Neural cell (in vitro differentiated cells): Measurements from ENCODE around the gene LHB. TPM values are rescaled to one million over a fixed set of nuclear protein-coding genes. Genes with fewer than 3 reads are reported as not detected.

Experiments used
- H2AFZ ChIP-seq: fragments of 200-600, 300-800 bp; sonication (generic), shearing (Covaris generic); 2 replicates; pipeline ENCODE4 v1.6.0; 2014; ENCODE audit warnings: low read depth, mild to moderate bottlenecking, antibody characterized with exemption, low read length, moderate library complexity
- H3F3A ChIP-seq: fragments of 200-600 bp; shearing (Covaris generic); 2 replicates; pipeline ENCODE4 v1.6.1; 2016; ENCODE audit warnings: mild to moderate bottlenecking, moderate library complexity, mixed read lengths, antibody characterized with exemption, low read length; ENCODE audit not compliant: insufficient read depth, poor library complexity, severe bottlenecking
- H3K27ac ChIP-seq: fragments of 200-600, 300-800 bp; sonication (generic), shearing (Covaris generic); 2 replicates; pipeline ENCODE4 v1.5.1; 2014; ENCODE audit warnings: mild to moderate bottlenecking, low read length, moderate library complexity
- H3K27me3 ChIP-seq: fragments of 300-800, 200-600 bp; sonication (generic), shearing (Covaris generic); 2 replicates; pipeline ENCODE4 v1.6.0; 2014; ENCODE audit warnings: mild to moderate bottlenecking, low read depth, low read length, moderate library complexity; ENCODE audit not compliant: insufficient read depth
- H3K36me3 ChIP-seq: fragments of 300-800, 200-600 bp; sonication (generic), shearing (Covaris generic); 2 replicates; pipeline ENCODE4 v1.5.1; 2014; ENCODE audit warnings: mild to moderate bottlenecking, antibody characterized with exemption, low read length, moderate library complexity; ENCODE audit not compliant: insufficient read depth
- H3K4me2 ChIP-seq: fragments of 300-800, 200-600 bp; sonication (generic), shearing (Covaris generic); 2 replicates; pipeline ENCODE4 v1.6.0; 2014; ENCODE audit warnings: mild to moderate bottlenecking, low read length
- H3K4me3 ChIP-seq: fragments of 300-800, 200-600 bp; sonication (generic), shearing (Covaris generic); 2 replicates; pipeline ENCODE4 v1.5.1; 2014; ENCODE audit warnings: mild to moderate bottlenecking, low read length, moderate library complexity
- H3K79me2 ChIP-seq: fragments of 200-600 bp; shearing (Covaris generic); replicated peaks from 2 replicates; pipeline ENCODE4 v1.6.0; 2014; ENCODE audit warnings: mild to moderate bottlenecking, low read length, moderate library complexity; ENCODE audit not compliant: insufficient read depth
- H3K9ac ChIP-seq: fragments of 300-800, 200-600 bp; sonication (generic), shearing (Covaris generic); 2 replicates; pipeline ENCODE4 v1.6.1; 2016; ENCODE audit warnings: mild to moderate bottlenecking, low read length, mixed read lengths
- H3K9me2 ChIP-seq: fragments of 200-600 bp; shearing (Covaris generic); 2 replicates; pipeline ENCODE4 v1.6.1; 2016; ENCODE audit warnings: mild to moderate bottlenecking, low read length, mixed read lengths; ENCODE audit not compliant: insufficient read depth
- H3K9me3 ChIP-seq: fragments of 200-600, 300-800 bp; sonication (generic), shearing (Covaris generic); 2 replicates; pipeline ENCODE4 v1.6.1; 2016; ENCODE audit warnings: mild to moderate bottlenecking, mixed run types, low read length, moderate library complexity, mixed read lengths
- H4K20me1 ChIP-seq: fragments of 200-600 bp; shearing (Covaris generic); 2 replicates; pipeline ENCODE4 v1.6.1; 2016; ENCODE audit warnings: mild to moderate bottlenecking, mixed run types; ENCODE audit not compliant: insufficient read depth
- EP300 ChIP-seq: fragments of 450-650 bp; conservative IDR thresholded peaks from 2 replicates; pipeline ENCODE4 v1.6.1; 2014; ENCODE audit warnings: antibody characterized with exemption, mild to moderate bottlenecking, moderate library complexity; ENCODE audit not compliant: poor library complexity, severe bottlenecking
- EZH2 ChIP-seq: fragments of 200-600, 300-800 bp; shearing (Covaris generic), sonication (generic); IDR thresholded peaks from 2 replicates; pipeline ENCODE4 v1.6.1; 2014; ENCODE audit warnings: antibody characterized with exemption, low read length, borderline replicate concordance, mild to moderate bottlenecking; ENCODE audit not compliant: insufficient read depth, poor library complexity, severe bottlenecking
- MXI1 ChIP-seq: fragments of 450-650 bp; conservative IDR thresholded peaks from 2 replicates; pipeline ENCODE4 v1.6.1; 2014; ENCODE audit warnings: antibody characterized with exemption, mild to moderate bottlenecking; ENCODE audit not compliant: poor library complexity, severe bottlenecking
- POLR2AphosphoS5 ChIP-seq: IDR thresholded peaks from 2 replicates; pipeline ENCODE4 v1.6.1; 2012
- RAD21 ChIP-seq: fragments of 450-650 bp; conservative IDR thresholded peaks from 2 replicates; pipeline ENCODE4 v1.6.1; 2014; ENCODE audit warnings: antibody characterized with exemption, mild to moderate bottlenecking, moderate library complexity
- SMC3 ChIP-seq: fragments of 450-650 bp; conservative IDR thresholded peaks from 2 replicates; pipeline ENCODE4 v1.6.1; 2014; ENCODE audit warnings: antibody characterized with exemption, mild to moderate bottlenecking, moderate library complexity; ENCODE audit not compliant: poor library complexity
- TAF1 ChIP-seq: IDR thresholded peaks from 2 replicates; pipeline ENCODE4 v1.6.1; 2012; ENCODE audit warnings: low read depth
- polyA plus RNA-seq: library from polyadenylated mRNA; depleted of rRNA; stranded (reverse); fragments of >200 nt; gene quantifications from 2 replicates; pipeline ENCODE4 v1.2.3, GENCODE V29; 2014
- TF ChIP-seq, protein P1 (sequence below): fragments of 450-650 bp; IDR thresholded peaks from 2 replicates; pipeline ENCODE4 v1.5.1; 2014; ENCODE audit warnings: antibody characterized with exemption, mild to moderate bottlenecking, moderate library complexity; ENCODE audit not compliant: poor library complexity, severe bottlenecking
- TF ChIP-seq, protein P2 (sequence below): IDR thresholded peaks from 2 replicates; pipeline ENCODE4 v1.6.1; 2012; ENCODE audit warnings: borderline replicate concordance

The LHB gene
- polyA plus RNA-seq, 1 donor from 2014 or later, result not detected

DNA sequence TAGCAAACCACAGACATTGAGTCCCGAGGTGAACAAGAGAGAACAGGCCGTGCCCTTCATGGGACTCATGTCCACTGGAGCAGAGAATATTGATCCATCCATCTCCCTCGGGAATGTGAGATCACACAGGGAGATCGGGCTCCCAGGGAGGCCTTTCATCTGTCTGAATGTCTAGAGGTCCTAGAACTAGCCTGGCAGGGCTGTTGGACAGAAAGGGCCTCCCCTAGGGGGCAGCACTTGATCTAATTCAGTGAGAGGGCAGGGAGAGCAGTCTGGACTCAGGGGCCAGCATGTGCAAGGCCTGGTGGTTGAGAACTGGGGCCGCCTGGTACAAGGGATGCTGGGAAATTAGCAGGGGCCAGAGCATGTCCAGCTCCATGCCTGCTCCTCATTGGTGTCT lies 18.9 kb downstream of the LHB start:
- no peaks in the 10 kb centered on the region for H3K9me3 ChIP-seq
- H3K9ac ChIP-seq, result no peak overlapping the region
- no peak overlapping the region for H2AFZ ChIP-seq
- no peak for TF ChIP-seq EZH2
- TF ChIP-seq EP300, result no peak
- no peak for TF ChIP-seq SMC3
- TF ChIP-seq MXI1, result no peak
- TF ChIP-seq POLR2AphosphoS5, result no peak
- no peak for TF ChIP-seq TAF1
- TF ChIP-seq, protein P1, sequence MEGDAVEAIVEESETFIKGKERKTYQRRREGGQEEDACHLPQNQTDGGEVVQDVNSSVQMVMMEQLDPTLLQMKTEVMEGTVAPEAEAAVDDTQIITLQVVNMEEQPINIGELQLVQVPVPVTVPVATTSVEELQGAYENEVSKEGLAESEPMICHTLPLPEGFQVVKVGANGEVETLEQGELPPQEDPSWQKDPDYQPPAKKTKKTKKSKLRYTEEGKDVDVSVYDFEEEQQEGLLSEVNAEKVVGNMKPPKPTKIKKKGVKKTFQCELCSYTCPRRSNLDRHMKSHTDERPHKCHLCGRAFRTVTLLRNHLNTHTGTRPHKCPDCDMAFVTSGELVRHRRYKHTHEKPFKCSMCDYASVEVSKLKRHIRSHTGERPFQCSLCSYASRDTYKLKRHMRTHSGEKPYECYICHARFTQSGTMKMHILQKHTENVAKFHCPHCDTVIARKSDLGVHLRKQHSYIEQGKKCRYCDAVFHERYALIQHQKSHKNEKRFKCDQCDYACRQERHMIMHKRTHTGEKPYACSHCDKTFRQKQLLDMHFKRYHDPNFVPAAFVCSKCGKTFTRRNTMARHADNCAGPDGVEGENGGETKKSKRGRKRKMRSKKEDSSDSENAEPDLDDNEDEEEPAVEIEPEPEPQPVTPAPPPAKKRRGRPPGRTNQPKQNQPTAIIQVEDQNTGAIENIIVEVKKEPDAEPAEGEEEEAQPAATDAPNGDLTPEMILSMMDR, result no peak
- TF ChIP-seq, protein P2, sequence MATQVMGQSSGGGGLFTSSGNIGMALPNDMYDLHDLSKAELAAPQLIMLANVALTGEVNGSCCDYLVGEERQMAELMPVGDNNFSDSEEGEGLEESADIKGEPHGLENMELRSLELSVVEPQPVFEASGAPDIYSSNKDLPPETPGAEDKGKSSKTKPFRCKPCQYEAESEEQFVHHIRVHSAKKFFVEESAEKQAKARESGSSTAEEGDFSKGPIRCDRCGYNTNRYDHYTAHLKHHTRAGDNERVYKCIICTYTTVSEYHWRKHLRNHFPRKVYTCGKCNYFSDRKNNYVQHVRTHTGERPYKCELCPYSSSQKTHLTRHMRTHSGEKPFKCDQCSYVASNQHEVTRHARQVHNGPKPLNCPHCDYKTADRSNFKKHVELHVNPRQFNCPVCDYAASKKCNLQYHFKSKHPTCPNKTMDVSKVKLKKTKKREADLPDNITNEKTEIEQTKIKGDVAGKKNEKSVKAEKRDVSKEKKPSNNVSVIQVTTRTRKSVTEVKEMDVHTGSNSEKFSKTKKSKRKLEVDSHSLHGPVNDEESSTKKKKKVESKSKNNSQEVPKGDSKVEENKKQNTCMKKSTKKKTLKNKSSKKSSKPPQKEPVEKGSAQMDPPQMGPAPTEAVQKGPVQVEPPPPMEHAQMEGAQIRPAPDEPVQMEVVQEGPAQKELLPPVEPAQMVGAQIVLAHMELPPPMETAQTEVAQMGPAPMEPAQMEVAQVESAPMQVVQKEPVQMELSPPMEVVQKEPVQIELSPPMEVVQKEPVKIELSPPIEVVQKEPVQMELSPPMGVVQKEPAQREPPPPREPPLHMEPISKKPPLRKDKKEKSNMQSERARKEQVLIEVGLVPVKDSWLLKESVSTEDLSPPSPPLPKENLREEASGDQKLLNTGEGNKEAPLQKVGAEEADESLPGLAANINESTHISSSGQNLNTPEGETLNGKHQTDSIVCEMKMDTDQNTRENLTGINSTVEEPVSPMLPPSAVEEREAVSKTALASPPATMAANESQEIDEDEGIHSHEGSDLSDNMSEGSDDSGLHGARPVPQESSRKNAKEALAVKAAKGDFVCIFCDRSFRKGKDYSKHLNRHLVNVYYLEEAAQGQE, result no peak
- no peak for TF ChIP-seq RAD21
- no peaks in the 10 kb centered on the region for H3F3A ChIP-seq
- H3K27me3 ChIP-seq, result no peaks in the 10 kb centered on the region
- no peaks in the 10 kb centered on the region for H4K20me1 ChIP-seq
- H3K79me2 ChIP-seq, result peaks cover 15% of the 10 kb centered on the region
- H3K27ac ChIP-seq, result no peak overlapping the region
- no peak overlapping the region for H3K4me2 ChIP-seq
- no peaks in the 10 kb centered on the region for H3K36me3 ChIP-seq
- no peak overlapping the region for H3K4me3 ChIP-seq
- H3K9me2 ChIP-seq, result no peaks in the 10 kb centered on the region

DNA sequence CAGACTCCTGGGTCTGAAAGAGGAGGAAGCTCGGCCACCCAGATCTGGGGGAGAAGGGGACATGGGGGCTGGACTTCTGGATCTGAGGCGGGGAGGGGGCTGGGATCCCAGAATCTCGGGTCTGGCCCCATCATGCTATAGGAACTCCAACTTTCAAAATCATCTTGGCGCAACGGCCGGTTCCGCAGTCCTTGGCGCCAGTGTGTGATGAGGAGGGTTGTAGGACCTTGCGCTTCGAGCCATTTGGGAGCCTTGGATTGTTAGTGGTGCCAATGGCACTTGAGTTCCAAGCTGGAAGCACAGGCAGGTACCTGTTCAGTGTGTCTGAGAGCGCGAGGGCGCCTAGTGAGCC lies 22.9 kb downstream of the LHB start:
- H3K9ac ChIP-seq, result peak overlapping the region; percentile 71
- no peaks in the 10 kb centered on the region for H3K36me3 ChIP-seq
- H3K4me2 ChIP-seq, result peak overlapping the region; percentile 95
- H3K4me3 ChIP-seq, result peak overlapping the region; percentile 78
- H3K9me3 ChIP-seq, result no peaks in the 10 kb centered on the region
- H3K9me2 ChIP-seq, result no peaks in the 10 kb centered on the region
- peak overlapping the region; percentile 11 for H2AFZ ChIP-seq
- H3K27ac ChIP-seq, result peak overlapping the region; percentile 80
- no peaks in the 10 kb centered on the region for H3K27me3 ChIP-seq
- no peaks in the 10 kb centered on the region for H4K20me1 ChIP-seq
- H3F3A ChIP-seq, result peaks cover 4% of the 10 kb centered on the region
- H3K79me2 ChIP-seq, result peaks cover 21% of the 10 kb centered on the region
- TF ChIP-seq SMC3, result no peak
